ENCODE data around the gene EIF1B.

Gene EIF1B

DNA sequence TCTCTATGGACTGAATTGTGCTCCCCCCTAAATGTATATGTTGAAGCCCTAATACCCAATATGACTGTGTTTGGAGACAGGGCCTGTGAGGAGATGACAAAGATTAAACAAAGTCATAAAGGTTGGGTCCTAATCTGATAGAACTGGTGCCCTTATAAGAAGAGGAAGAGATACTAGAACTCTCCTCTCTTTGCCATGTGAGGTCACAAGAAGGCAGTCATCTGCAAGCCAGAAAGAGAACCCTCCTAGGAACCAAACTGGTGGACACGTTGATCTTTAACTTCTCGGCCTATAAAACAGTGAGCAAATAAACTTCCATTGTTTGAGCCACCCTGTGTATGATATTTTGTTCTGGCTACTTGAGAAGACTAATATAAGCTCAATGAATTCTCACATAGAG, 45.9 kb downstream of the EIF1B start:
- no peak for FAIRE-seq

GRCh38 chr3:40358454-40358853, 48.9 kb downstream of the EIF1B start:
- FAIRE-seq: no peak

Measured in islet of Langerhans (tissue), 1 donor.